Endothelial cell of umbilical vein (primary cell): ENCODE results near the gene NRCAM.

Experiments
- POLR2AphosphoS5 ChIP-seq: IDR thresholded peaks from 2 replicates; pipeline ENCODE4 v1.6.1; 2012; ENCODE audit warnings: low read depth, mild to moderate bottlenecking, control low read depth, low read length, moderate library complexity; ENCODE audit not compliant: insufficient read depth
- TF ChIP-seq, protein P1 (sequence below), 2 donors: IDR thresholded peaks; 1 replicate in 1 of 2; 2 replicates in 1 of 2; pipeline ENCODE4 v1.5.1; 2011; ENCODE audit warnings: low read length in 2 of 2, mild to moderate bottlenecking in 2 of 2, moderate library complexity in 2 of 2, control low read depth in 1 of 2, inconsistent platforms in 1 of 2, low read depth in 1 of 2; ENCODE audit not compliant: insufficient read depth in 1 of 2; ENCODE audit errors: extremely low read depth in 1 of 2

DNA sequence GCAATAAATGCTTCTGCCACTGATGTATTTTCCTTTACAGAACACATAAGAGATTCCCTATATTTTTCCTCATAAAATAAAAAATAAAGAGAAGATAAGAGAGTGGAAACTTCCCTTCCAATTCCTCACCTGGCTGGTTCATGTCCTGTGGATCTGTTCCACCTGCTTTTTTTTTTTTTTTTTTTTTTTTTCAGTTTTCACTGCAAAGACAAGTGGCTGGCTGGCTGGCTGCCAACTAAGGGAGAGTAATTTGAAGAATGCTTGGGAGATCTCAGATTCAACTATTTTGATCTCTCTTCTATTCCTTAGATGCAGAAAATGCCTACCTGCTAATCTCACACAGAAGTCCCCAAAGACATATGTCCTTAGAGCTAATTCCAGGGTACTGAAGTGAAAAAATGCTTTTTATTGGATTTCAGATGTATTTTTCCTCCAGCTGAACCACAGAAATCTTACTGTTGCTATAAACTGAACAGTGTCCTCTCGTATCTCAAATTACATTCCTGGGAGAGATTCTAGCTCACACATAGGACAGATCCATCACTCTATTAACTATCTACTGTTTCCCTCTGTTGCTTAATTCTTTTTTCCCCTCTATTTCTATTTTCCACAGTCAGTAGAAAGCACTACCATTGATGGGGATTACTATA, 120.8 kb downstream of the NRCAM start:
- TF ChIP-seq, protein P1, sequence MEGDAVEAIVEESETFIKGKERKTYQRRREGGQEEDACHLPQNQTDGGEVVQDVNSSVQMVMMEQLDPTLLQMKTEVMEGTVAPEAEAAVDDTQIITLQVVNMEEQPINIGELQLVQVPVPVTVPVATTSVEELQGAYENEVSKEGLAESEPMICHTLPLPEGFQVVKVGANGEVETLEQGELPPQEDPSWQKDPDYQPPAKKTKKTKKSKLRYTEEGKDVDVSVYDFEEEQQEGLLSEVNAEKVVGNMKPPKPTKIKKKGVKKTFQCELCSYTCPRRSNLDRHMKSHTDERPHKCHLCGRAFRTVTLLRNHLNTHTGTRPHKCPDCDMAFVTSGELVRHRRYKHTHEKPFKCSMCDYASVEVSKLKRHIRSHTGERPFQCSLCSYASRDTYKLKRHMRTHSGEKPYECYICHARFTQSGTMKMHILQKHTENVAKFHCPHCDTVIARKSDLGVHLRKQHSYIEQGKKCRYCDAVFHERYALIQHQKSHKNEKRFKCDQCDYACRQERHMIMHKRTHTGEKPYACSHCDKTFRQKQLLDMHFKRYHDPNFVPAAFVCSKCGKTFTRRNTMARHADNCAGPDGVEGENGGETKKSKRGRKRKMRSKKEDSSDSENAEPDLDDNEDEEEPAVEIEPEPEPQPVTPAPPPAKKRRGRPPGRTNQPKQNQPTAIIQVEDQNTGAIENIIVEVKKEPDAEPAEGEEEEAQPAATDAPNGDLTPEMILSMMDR (IDR thresholded peaks at IDR 0.05; ENCODE audit: extremely low read depth in 1 of 2, insufficient read depth in 1 of 2, low read depth in 1 of 2, low read length in 2 of 2): no peak
- TF ChIP-seq POLR2AphosphoS5: no peak
